Measurements from ENCODE around the gene CCDC86.

Gene CCDC86

DNA sequence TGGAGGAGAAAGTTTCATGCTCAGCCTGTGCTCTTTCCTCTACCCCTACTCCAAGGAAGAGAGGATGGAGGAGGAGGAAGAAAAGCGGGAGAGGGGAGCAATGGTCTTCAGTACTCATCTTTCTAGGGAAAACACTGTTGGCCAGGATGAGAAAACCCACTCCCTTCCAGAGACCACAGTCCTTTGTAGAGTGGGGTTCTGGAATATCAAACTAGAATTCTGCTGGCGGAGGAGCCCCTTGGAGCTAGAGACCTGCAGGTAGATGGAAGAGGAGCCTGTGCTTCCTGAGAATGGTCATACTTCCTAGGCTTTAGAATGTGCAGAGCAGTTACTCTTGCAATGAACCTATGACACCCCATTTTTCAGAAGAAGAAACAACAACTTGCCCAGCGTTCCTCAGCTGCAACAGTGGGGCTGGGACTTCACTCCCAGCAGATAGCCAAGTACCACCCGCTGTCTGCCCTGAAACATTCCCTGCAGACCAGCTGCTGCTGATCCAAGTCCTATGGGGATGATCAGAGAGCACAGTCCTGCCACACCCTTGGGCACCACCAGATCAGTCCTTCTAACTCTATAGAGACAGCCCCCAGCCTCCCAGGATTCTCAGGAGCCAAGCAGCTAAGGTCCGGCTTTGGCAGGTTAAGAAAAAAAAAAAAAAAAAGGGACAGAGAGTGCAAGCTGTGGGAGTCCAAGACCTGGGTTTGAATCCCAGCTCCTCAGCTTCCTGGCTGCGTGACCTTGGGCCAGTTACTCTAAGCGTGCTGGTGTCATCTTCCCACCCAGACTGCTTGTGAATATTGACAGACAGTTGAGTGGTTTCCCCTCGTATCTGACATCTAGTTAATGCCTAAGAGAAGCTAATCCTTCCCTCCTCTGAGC lies 13.2 kb downstream of the CCDC86 start:
- H3K9me3 ChIP-seq (ENCODE audit: control insufficient read depth, low read length): no peaks in the 10 kb centered on the region
- H3K4me3 ChIP-seq (ENCODE audit: low read depth, low read length): peak overlapping the region; percentile 9
- H3K4me1 ChIP-seq: peaks cover 12% of the 10 kb centered on the region
- TF ChIP-seq, protein P1, sequence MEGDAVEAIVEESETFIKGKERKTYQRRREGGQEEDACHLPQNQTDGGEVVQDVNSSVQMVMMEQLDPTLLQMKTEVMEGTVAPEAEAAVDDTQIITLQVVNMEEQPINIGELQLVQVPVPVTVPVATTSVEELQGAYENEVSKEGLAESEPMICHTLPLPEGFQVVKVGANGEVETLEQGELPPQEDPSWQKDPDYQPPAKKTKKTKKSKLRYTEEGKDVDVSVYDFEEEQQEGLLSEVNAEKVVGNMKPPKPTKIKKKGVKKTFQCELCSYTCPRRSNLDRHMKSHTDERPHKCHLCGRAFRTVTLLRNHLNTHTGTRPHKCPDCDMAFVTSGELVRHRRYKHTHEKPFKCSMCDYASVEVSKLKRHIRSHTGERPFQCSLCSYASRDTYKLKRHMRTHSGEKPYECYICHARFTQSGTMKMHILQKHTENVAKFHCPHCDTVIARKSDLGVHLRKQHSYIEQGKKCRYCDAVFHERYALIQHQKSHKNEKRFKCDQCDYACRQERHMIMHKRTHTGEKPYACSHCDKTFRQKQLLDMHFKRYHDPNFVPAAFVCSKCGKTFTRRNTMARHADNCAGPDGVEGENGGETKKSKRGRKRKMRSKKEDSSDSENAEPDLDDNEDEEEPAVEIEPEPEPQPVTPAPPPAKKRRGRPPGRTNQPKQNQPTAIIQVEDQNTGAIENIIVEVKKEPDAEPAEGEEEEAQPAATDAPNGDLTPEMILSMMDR (IDR thresholded peaks at IDR 0.05): no peak
- peak overlapping the region; percentile 100 for H3K27ac ChIP-seq
- no peaks in the 10 kb centered on the region for H3K27me3 ChIP-seq (ENCODE audit: control insufficient read depth, insufficient read depth, low read length)
- H3K79me2 ChIP-seq: no peaks in the 10 kb centered on the region
- H3K9ac ChIP-seq: no peak overlapping the region
- no peaks in the 10 kb centered on the region for H3K36me3 ChIP-seq (ENCODE audit: control insufficient read depth, insufficient read depth, low read length)
- no peak overlapping the region for H2AFZ ChIP-seq
- peak overlapping the region; percentile 13 for H3K4me2 ChIP-seq (ENCODE audit: low read length)

DNA sequence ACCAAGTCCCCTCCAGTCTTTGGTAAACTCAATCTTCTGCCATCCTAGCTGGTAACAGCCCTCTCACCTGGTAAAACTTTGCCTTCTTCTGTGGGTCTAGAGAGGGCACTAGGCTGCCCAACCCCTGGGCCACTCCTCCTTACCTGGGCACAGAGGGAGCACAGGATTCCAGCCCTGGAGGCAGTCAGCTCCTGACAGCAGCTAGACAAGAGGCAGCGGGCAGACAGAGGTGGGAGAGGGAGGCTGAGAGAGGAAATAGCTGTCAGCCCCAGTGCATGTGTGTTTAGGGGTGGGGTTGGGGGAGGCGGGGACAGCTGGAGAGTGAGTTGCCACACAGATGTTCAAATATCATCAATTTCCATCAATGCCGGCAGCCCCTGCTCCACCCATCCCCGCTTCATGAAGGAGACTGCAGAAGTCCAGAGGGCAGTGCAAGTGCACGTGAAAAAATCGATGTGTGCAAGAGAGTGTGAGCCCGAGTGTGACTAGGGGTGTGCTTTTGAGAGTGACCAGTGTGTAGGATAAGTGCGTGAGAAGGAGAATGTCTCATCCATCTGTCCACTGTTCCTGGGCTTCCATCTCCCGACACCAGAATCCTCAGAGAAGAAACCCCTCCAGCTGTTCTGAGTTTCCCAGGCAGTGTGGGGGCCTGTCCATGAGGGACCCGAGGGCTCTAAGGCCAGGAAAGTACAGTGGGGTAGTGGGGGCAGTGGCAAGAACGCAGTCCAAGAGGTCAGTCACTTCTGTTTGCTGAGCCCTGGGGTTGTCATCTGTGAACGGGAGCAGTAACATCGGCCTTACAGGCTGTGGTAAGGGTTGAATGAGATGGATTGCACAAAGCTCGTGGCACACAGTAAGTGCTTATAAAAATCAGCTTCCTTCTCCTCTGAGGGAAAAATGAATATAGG lies 14.1 kb downstream of the CCDC86 start, which contains the start of gene PTGDR2:
Gene PTGDR2 (minus strand): TSS at position 225 of the 908 bp plus-strand sequence. CDS start 2,228 bp downstream, outside the sequence.
- Histone ChIP-seq H3K36me3 (ENCODE audit: control insufficient read depth, insufficient read depth, low read length) (no peaks in the 10 kb centered on the region), H3K4me2 (ENCODE audit: low read length) (peak within 1 kb of the TSS; percentile 13), H3K4me3 (ENCODE audit: low read depth, low read length) (peak within 1 kb of the TSS; percentile 9), H3K79me2 (no peaks in the 10 kb centered on the region), H3K9ac (no peak within 1 kb of the TSS), H3K9me3 (ENCODE audit: control insufficient read depth, low read length) (no peaks in the 10 kb centered on the region), H3K27ac (peak within 1 kb of the TSS; percentile 100), H3K27me3 (ENCODE audit: control insufficient read depth, insufficient read depth, low read length) (no peaks in the 10 kb centered on the region), H3K4me1 (peaks cover 8% of the 10 kb centered on the region), H2AFZ (no peak within 1 kb of the TSS)
- TF ChIP-seq, protein P1 (IDR thresholded peaks at IDR 0.05): no peak

DNA sequence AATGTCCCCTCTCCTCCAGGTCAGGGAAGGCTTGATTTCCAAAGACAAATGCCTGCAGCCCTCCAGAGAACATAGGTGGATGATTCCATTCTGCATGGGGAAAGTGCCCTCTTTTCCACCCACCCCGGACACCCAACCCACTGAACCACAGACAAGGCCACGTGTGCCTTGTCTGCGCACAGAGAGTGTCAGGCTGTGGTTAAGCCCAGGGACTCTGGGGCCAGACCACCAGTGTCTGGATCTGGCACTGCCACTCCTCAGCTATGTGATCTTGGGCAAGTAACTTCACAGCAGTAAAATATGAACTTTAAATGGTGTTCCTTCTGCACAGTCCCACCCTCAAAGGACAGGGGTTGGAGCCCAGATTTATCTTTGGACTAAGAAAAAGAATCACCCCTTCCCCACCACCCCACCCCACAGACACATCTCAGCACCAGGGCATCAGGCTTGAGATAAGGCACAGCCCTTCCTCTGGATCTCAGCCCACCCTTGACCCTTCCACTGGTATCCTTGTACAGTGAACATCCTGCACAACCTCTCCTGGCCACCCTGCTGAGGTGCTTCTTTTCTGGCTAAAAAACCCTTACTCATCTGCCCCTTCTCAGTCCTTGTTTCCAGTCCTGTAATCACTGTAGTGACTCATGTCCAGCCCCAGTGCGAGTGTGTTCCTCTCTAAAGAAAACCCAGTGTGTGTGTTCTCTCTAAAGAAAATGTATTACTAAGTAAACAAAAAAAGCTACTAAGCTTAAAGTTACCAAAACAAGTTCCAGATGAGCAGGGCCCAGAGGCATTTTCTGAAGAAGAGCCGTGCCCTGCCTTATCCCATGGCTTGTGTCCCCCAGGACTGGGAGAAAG lies 15.7 kb downstream of the CCDC86 start:
- Histone ChIP-seq H3K27me3 (ENCODE audit: control insufficient read depth, insufficient read depth, low read length) (no peaks in the 10 kb centered on the region), H3K9ac (no peak overlapping the region), H3K9me3 (ENCODE audit: control insufficient read depth, low read length) (no peaks in the 10 kb centered on the region), H3K79me2 (no peaks in the 10 kb centered on the region), H3K27ac (no peak overlapping the region), H3K36me3 (ENCODE audit: control insufficient read depth, insufficient read depth, low read length) (no peaks in the 10 kb centered on the region), H2AFZ (no peak overlapping the region), H3K4me2 (ENCODE audit: low read length) (no peak overlapping the region), H3K4me3 (ENCODE audit: low read depth, low read length) (no peak overlapping the region), H3K4me1 (no peaks in the 10 kb centered on the region)
- TF ChIP-seq, protein P1 (IDR thresholded peaks at IDR 0.05): no peak

DNA sequence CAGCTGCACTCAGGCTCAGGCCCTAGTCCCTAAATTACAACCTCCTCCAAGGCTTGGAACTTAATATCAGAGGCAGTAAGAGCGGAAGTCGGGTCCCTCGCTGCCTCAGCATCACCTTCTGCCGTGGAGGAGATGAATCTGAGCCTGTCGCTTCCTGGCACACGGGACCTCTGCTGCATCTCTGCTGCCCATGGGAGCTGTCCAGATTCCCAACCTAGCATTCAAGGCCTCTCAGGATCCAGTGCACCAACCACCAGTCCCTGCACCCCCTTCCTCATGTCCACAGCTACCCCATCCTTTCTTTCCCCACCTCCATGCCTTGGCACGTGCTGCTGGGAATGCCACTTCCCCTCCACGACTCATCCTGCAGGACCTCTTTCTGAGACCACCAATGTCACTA lies 16.3 kb downstream of the CCDC86 start:
- Histone ChIP-seq H2AFZ (no peak overlapping the region), H3K9me3 (ENCODE audit: control insufficient read depth, low read length) (no peaks in the 10 kb centered on the region), H3K4me3 (ENCODE audit: low read depth, low read length) (no peak overlapping the region), H3K4me2 (ENCODE audit: low read length) (no peak overlapping the region), H3K4me1 (no peaks in the 10 kb centered on the region), H3K36me3 (ENCODE audit: control insufficient read depth, insufficient read depth, low read length) (no peaks in the 10 kb centered on the region), H3K27me3 (ENCODE audit: control insufficient read depth, insufficient read depth, low read length) (no peaks in the 10 kb centered on the region), H3K9ac (no peak overlapping the region), H3K27ac (no peak overlapping the region), H3K79me2 (no peaks in the 10 kb centered on the region)
- TF ChIP-seq, protein P1 (IDR thresholded peaks at IDR 0.05): no peak

All from parathyroid adenoma (tissue), 2 donors.